Stomach (tissue), 4 donors: Measurements from ENCODE around the gene RIN3.

Source experiments
- CTCF ChIP-seq, 7 experiments: fragments of 450-650 bp in 4 of 7; fragments of 200-600 bp in 3 of 7; sonication (generic) in 3 of 7; IDR thresholded peaks; one replicate each; pipeline ENCODE4 v1.5.1; 2016 to 2019; ENCODE audit warnings: antibody characterized with exemption in 7 of 7, control low read depth in 2 of 7, mild to moderate bottlenecking in 1 of 7
- EP300 ChIP-seq: sonication (generic); formaldehyde crosslinking; IDR thresholded peaks from one replicate; pipeline ENCODE4 v1.6.1; 2017; ENCODE audit warnings: antibody characterized with exemption

DNA sequence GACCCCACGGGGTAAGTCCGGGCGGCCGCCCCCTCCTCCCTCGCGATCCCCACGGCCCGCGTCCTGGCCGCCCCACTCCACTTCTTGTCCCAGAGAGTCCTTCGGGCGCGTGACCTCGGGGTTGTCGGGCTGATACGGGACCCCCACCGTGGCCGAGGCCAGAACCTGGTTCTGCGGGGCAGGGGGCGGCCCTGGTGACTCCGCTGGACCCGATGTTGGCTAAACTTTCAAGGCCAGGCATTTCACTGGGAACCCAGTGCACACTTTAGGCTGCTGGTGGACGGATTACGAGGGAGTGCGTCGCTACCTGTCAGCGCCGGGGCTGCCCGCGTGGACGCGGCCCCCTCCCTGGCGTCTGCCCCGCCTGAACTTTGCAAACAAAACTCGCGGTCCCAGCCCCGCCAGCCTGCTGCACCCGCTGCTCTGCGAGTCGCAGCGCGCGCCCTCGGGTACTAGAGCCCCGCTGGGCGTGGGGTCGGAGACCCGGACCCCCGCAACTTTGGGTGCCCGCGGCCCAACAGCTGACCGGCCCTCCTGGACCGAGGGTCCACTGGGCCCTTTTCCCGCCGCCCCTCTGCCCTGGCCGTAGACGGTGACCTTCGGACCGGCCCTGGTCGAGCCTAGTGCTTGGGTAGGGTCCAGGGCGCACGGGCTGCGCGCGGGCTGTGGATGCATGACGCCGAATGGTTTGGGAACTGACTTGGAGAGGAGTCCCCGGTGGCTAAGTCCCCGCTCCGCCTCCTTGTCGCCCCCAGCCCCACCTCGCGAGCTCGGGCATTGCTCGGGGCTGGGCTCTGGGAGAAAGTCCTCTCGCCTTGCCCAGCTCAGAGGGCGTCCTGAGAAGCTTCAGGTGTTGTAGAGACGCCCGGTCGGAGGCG, 624 bp downstream of the RIN3 start:
- TF ChIP-seq CTCF (IDR thresholded peaks at IDR 0.05) = no peak
- TF ChIP-seq EP300 = no peak
